Measurements from ENCODE around the gene GPR176. TPM values are rescaled to one million over a fixed set of nuclear protein-coding genes. Genes with fewer than 3 reads are reported as not detected.

Gene GPR176
- total and polyA plus RNA-seq, 2 experiments from 2014 or later = 2.7 to 7.0 TPM

DNA sequence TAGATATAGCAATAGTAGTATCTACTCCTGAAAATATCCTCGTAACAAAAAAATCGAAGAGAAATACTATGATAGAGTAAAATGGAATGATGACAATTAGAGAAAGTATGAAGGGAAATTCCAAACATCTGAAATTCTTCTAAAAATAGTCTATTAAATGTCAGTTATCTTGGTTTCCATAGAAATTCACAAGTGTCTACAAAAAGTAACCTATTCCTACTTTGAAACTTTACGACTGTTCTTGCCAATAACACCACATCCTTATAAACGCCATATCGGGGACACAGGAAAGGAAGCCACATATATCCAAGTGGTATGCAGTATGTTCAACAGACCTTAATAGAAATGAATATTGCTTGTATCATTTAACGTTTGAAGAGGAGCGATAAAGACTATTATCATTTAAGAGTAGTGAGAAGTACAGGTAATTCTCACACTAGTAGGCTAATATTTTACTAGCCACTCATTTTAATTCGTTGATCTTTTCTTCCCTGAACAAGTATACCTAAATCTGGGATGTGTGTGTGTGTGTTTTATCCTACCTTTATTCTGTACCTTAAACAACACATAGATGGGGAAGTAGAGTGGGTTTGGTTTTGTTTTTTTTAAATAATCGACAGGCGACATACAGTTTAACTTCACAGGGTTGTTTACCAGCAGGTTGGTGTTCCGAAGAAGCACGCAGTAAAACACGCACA, 1.2 kb downstream of the GPR176 start:
- Histone ChIP-seq H2AFZ (no peak overlapping the region), H3K27ac (no peak overlapping the region), H3K4me1 (ENCODE audit: insufficient read depth) (peaks cover 10% of the 10 kb centered on the region), H3K36me3 (replicated peaks; ENCODE audit: insufficient read depth, low read depth) (no peaks in the 10 kb centered on the region), H3K4me2 (peak overlapping the region; percentile 97), H3K79me2 (no peaks in the 10 kb centered on the region), H3K9me3 (ENCODE audit: low read depth) (no peaks in the 10 kb centered on the region), H3K9me2 (replicated peaks; ENCODE audit: insufficient read depth) (no peaks in the 10 kb centered on the region), H3K4me3 (peak overlapping the region; percentile 97), H4K20me1 (ENCODE audit: insufficient read depth, poor library complexity, severe bottlenecking) (no peaks in the 10 kb centered on the region), H3K27me3 (peaks cover 32% of the 10 kb centered on the region)
- WGBS (ENCODE audit: low lambda C conversion rate, missing lambda C conversion rate) = 31% methylated on average over 13 of the region's 13 CpGs
- TF ChIP-seq, protein P1, sequence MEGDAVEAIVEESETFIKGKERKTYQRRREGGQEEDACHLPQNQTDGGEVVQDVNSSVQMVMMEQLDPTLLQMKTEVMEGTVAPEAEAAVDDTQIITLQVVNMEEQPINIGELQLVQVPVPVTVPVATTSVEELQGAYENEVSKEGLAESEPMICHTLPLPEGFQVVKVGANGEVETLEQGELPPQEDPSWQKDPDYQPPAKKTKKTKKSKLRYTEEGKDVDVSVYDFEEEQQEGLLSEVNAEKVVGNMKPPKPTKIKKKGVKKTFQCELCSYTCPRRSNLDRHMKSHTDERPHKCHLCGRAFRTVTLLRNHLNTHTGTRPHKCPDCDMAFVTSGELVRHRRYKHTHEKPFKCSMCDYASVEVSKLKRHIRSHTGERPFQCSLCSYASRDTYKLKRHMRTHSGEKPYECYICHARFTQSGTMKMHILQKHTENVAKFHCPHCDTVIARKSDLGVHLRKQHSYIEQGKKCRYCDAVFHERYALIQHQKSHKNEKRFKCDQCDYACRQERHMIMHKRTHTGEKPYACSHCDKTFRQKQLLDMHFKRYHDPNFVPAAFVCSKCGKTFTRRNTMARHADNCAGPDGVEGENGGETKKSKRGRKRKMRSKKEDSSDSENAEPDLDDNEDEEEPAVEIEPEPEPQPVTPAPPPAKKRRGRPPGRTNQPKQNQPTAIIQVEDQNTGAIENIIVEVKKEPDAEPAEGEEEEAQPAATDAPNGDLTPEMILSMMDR (IDR thresholded peaks at IDR 0.05; ENCODE audit: poor library complexity) = no peak
- TF ChIP-seq EZH2phosphoT487 (IDR thresholded peaks at IDR 0.05; ENCODE audit: low read depth, severe bottlenecking, unreplicated experiment) = peak; percentile 35
- no peak for TF ChIP-seq EZH2 (IDR thresholded peaks at IDR 0.05; ENCODE audit: borderline replicate concordance)
- no peak for DNase-seq (ENCODE audit: low spot score)

DNA sequence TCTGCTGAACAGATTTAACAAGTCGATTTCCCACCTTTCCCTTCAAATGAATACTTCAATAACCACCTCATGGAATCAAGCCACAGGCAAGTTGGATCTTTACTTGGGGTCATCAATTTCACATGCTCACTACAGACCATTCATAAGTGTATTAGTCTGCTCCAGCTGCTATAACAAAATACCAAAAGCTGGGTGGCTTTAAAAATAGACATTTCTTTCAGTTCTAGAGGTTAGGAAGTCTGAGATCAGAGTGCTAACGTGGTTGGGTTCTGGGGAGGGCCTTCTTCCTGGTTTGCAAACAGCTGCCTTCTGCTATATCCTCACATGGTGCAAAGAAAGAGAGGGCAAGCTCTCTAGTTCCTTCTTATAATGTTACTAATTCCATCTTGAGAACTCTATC, 5.1 kb downstream of the GPR176 start:
- Histone ChIP-seq H2AFZ (no peak overlapping the region), H3K27ac (no peak overlapping the region), H3K4me1 (ENCODE audit: insufficient read depth) (peaks cover 7% of the 10 kb centered on the region), H3K9me2 (replicated peaks; ENCODE audit: insufficient read depth) (no peaks in the 10 kb centered on the region), H3K27me3 (peaks cover 25% of the 10 kb centered on the region), H4K20me1 (ENCODE audit: insufficient read depth, poor library complexity, severe bottlenecking) (no peaks in the 10 kb centered on the region), H3K4me2 (no peak overlapping the region), H3K9me3 (ENCODE audit: low read depth) (no peaks in the 10 kb centered on the region), H3K36me3 (replicated peaks; ENCODE audit: insufficient read depth, low read depth) (no peaks in the 10 kb centered on the region), H3K4me3 (no peak overlapping the region), H3K79me2 (no peaks in the 10 kb centered on the region)
- WGBS (ENCODE audit: low lambda C conversion rate, missing lambda C conversion rate) = 89% methylated on average over 2 of the region's 2 CpGs
- no peak for DNase-seq (ENCODE audit: low spot score)
- no peak for TF ChIP-seq EZH2 (IDR thresholded peaks at IDR 0.05; ENCODE audit: borderline replicate concordance)

DNA sequence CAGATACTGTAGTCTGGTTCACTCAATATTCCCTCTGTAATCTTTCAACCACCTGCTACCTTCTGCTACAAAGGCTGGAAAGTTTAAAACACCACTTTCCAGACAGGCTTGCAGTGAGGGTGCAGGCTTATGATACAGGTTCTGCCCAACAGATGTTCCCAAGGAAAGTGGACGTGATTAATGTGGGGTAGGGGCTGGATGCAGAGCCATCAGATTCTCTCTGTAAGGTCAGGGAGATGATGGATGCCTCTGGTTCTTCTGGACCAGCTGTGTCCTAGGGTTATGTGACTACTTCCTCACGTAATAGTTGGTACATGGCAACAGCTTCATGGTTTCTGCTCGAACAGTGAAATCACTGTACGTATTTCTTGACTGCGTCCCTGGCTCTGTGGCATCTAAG, 11.1 kb downstream of the GPR176 start:
- H3K27ac ChIP-seq = no peak overlapping the region
- H3K4me3 ChIP-seq = no peak overlapping the region
- TF ChIP-seq, protein P1 (IDR thresholded peaks at IDR 0.05; ENCODE audit: poor library complexity) = no peak
- no peak for TF ChIP-seq EZH2phosphoT487 (IDR thresholded peaks at IDR 0.05; ENCODE audit: low read depth, severe bottlenecking, unreplicated experiment)
- TF ChIP-seq EZH2 (IDR thresholded peaks at IDR 0.05; ENCODE audit: borderline replicate concordance) = no peak
- no peaks in the 10 kb centered on the region for H3K9me3 ChIP-seq (ENCODE audit: low read depth)
- no peaks in the 10 kb centered on the region for H3K9me2 ChIP-seq (replicated peaks; ENCODE audit: insufficient read depth)
- no peak overlapping the region for H3K4me2 ChIP-seq
- no peaks in the 10 kb centered on the region for H3K79me2 ChIP-seq
- no peaks in the 10 kb centered on the region for H3K27me3 ChIP-seq
- H2AFZ ChIP-seq = no peak overlapping the region
- no peaks in the 10 kb centered on the region for H3K36me3 ChIP-seq (replicated peaks; ENCODE audit: insufficient read depth, low read depth)
- H3K4me1 ChIP-seq (ENCODE audit: insufficient read depth) = no peaks in the 10 kb centered on the region
- DNase-seq (ENCODE audit: low spot score) = no peak
- H4K20me1 ChIP-seq (ENCODE audit: insufficient read depth, poor library complexity, severe bottlenecking) = no peaks in the 10 kb centered on the region
- 71% methylated on average over 5 of the region's 5 CpGs for WGBS (ENCODE audit: low lambda C conversion rate, missing lambda C conversion rate)

DNA sequence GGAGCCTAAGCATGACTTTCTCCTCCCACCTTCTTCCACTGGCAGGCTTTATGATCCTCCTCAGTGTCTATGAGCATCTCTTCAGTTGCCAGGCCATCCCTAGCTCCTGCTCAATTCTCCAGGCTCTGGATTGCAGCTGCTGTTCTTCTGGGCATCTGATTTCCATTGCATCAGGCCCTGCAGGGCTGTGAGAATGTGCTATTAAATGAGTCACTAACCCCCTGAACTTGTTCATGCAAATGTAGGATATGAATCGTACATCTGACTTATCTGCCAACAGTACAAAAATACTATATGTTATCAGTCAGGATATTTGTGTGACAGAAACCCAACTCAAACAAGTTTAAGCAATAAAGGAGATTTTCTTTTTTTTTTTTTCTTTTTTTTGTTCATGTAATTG, 11.9 kb downstream of the GPR176 start:
- no peak overlapping the region for H3K4me3 ChIP-seq
- no peak for TF ChIP-seq EZH2 (IDR thresholded peaks at IDR 0.05; ENCODE audit: borderline replicate concordance)
- no peaks in the 10 kb centered on the region for H3K9me3 ChIP-seq (ENCODE audit: low read depth)
- H3K27ac ChIP-seq = no peak overlapping the region
- H3K4me2 ChIP-seq = no peak overlapping the region
- H3K36me3 ChIP-seq (replicated peaks; ENCODE audit: insufficient read depth, low read depth) = no peaks in the 10 kb centered on the region
- WGBS (ENCODE audit: low lambda C conversion rate, missing lambda C conversion rate) = 52% methylated on average over 1 of the region's 1 CpG
- no peaks in the 10 kb centered on the region for H3K79me2 ChIP-seq
- no peak overlapping the region for H2AFZ ChIP-seq
- no peaks in the 10 kb centered on the region for H3K9me2 ChIP-seq (replicated peaks; ENCODE audit: insufficient read depth)
- H3K4me1 ChIP-seq (ENCODE audit: insufficient read depth) = no peaks in the 10 kb centered on the region
- H3K27me3 ChIP-seq = no peaks in the 10 kb centered on the region
- H4K20me1 ChIP-seq (ENCODE audit: insufficient read depth, poor library complexity, severe bottlenecking) = no peaks in the 10 kb centered on the region
- DNase-seq (ENCODE audit: low spot score) = peak; percentile 24
